ENCODE data around the gene TRIO.

- no peak for TF ChIP-seq YY1 (IDR thresholded peaks at IDR 0.05; ENCODE audit: insufficient read depth, insufficient read length)
- TF ChIP-seq SUZ12 (IDR thresholded peaks at IDR 0.05; ENCODE audit: extremely low read depth, insufficient read depth, insufficient read length), result no peak
Measured at GRCh38 chr5:14331386-14331781, 188.2 kb downstream of the TRIO start.
